ENCODE measurements around the gene ADRA1B. TPM values are rescaled to one million over a fixed set of nuclear protein-coding genes. Genes with fewer than 3 reads are reported as not detected.

The ADRA1B gene
- total RNA-seq, 2 donors from 2014 or later = 0.60 to 0.68 TPM

DNA sequence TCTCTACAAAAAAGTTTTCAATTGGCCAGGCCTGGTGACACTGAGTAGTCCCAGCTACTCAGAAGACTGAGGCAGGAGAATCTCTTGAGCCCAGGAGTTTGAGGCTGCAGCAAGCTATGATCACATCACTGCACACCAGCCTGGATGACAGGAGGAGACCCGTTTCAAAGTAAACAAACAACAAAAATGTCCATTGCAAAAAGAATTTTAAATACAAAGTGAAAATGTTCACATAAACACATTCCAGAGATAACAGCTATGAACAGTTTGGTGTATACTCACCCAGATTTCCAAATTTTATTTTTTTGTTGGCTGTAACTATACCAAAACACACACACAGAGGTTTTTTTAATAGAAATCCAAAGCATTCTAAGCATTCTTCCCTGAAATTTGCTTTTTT, 39.8 kb downstream of the ADRA1B start:
- no peak overlapping the region for H3K27ac Mint-ChIP-seq
- DNase-seq = peak; percentile 5
- whole genome bisulfite sequencing, 2 experiments (ENCODE audit: insufficient coverage in 1 of 2, insufficient read length in 1 of 2) = 73 to 100% methylated on average over 1 of the region's 1 CpG
- H3K9me3 Mint-ChIP-seq = no peaks in the 10 kb centered on the region
- peaks cover 19% of the 10 kb centered on the region for H3K27me3 Mint-ChIP-seq (ENCODE audit: insufficient read depth)
- no peaks in the 10 kb centered on the region for H3K36me3 Mint-ChIP-seq (ENCODE audit: low read depth)
- no peak overlapping the region for H3K4me3 Mint-ChIP-seq
- Histone ChIP-seq H3K9ac (ENCODE audit: extremely low read depth, low read length, poor library complexity, severe bottlenecking) (no peak overlapping the region), H3K27ac (ENCODE audit: low read depth, low read length) (no peak overlapping the region), H3K27me3 (ENCODE audit: control insufficient read depth, insufficient read depth, low read length, poor library complexity, severe bottlenecking) (peaks cover 25% of the 10 kb centered on the region), H3K9me3 (ENCODE audit: control insufficient read depth, low read length) (no peaks in the 10 kb centered on the region), H3K4me3 (ENCODE audit: low read length) (no peak overlapping the region), H3K4me1 (ENCODE audit: control insufficient read depth, insufficient read depth, low read length) (no peaks in the 10 kb centered on the region), H3K36me3 (ENCODE audit: control insufficient read depth, insufficient read depth, low read length) (no peaks in the 10 kb centered on the region)
- H3K4me1 Mint-ChIP-seq = peaks cover 10% of the 10 kb centered on the region
- TF ChIP-seq, protein P1, sequence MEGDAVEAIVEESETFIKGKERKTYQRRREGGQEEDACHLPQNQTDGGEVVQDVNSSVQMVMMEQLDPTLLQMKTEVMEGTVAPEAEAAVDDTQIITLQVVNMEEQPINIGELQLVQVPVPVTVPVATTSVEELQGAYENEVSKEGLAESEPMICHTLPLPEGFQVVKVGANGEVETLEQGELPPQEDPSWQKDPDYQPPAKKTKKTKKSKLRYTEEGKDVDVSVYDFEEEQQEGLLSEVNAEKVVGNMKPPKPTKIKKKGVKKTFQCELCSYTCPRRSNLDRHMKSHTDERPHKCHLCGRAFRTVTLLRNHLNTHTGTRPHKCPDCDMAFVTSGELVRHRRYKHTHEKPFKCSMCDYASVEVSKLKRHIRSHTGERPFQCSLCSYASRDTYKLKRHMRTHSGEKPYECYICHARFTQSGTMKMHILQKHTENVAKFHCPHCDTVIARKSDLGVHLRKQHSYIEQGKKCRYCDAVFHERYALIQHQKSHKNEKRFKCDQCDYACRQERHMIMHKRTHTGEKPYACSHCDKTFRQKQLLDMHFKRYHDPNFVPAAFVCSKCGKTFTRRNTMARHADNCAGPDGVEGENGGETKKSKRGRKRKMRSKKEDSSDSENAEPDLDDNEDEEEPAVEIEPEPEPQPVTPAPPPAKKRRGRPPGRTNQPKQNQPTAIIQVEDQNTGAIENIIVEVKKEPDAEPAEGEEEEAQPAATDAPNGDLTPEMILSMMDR (conservative IDR thresholded peaks at IDR 0.05) = no peak

- no peaks in the 10 kb centered on the region for H3K4me1 ChIP-seq (ENCODE audit: control insufficient read depth, insufficient read depth, low read length)
- no peak overlapping the region for H3K27ac Mint-ChIP-seq
- peaks cover 6% of the 10 kb centered on the region for H3K27me3 Mint-ChIP-seq (ENCODE audit: insufficient read depth)
- no peaks in the 10 kb centered on the region for H3K4me1 Mint-ChIP-seq
- TF ChIP-seq, protein P1 (conservative IDR thresholded peaks at IDR 0.05) = no peak
- H3K36me3 ChIP-seq (ENCODE audit: control insufficient read depth, insufficient read depth, low read length) = no peaks in the 10 kb centered on the region
- no peak overlapping the region for H3K27ac ChIP-seq (ENCODE audit: low read depth, low read length)
- no peak overlapping the region for H3K4me3 Mint-ChIP-seq
- no peaks in the 10 kb centered on the region for H3K9me3 Mint-ChIP-seq
- H3K4me3 ChIP-seq (ENCODE audit: low read length) = no peak overlapping the region
- WGBS, 2 experiments (ENCODE audit: insufficient coverage in 1 of 2, insufficient read length in 1 of 2) = 92 to 95% methylated on average over 8 of the region's 8 CpGs
- no peak for DNase-seq
- H3K36me3 Mint-ChIP-seq (ENCODE audit: low read depth) = no peaks in the 10 kb centered on the region
- H3K9ac ChIP-seq (ENCODE audit: extremely low read depth, low read length, poor library complexity, severe bottlenecking) = no peak overlapping the region
- no peaks in the 10 kb centered on the region for H3K9me3 ChIP-seq (ENCODE audit: control insufficient read depth, low read length)
- H3K27me3 ChIP-seq (ENCODE audit: control insufficient read depth, insufficient read depth, low read length, poor library complexity, severe bottlenecking) = peaks cover 4% of the 10 kb centered on the region
Observed at GRCh38 chr5:159961176-159962160, 45.2 kb downstream of the ADRA1B start.

- peaks cover 11% of the 10 kb centered on the region for H3K27me3 Mint-ChIP-seq (ENCODE audit: insufficient read depth)
- H3K4me3 Mint-ChIP-seq = no peak overlapping the region
- Histone ChIP-seq H3K9me3 (ENCODE audit: control insufficient read depth, low read length) (no peaks in the 10 kb centered on the region), H3K9ac (ENCODE audit: extremely low read depth, low read length, poor library complexity, severe bottlenecking) (no peak overlapping the region), H3K4me3 (ENCODE audit: low read length) (no peak overlapping the region), H3K27ac (ENCODE audit: low read depth, low read length) (no peak overlapping the region), H3K4me1 (ENCODE audit: control insufficient read depth, insufficient read depth, low read length) (no peaks in the 10 kb centered on the region), H3K36me3 (ENCODE audit: control insufficient read depth, insufficient read depth, low read length) (no peaks in the 10 kb centered on the region), H3K27me3 (ENCODE audit: control insufficient read depth, insufficient read depth, low read length, poor library complexity, severe bottlenecking) (peaks cover 8% of the 10 kb centered on the region)
- H3K27ac Mint-ChIP-seq = no peak overlapping the region
- H3K4me1 Mint-ChIP-seq = no peaks in the 10 kb centered on the region
- TF ChIP-seq, protein P1 (conservative IDR thresholded peaks at IDR 0.05) = no peak
- WGBS, 2 experiments (ENCODE audit: insufficient coverage in 1 of 2, insufficient read length in 1 of 2) = 90 to 91% methylated on average over 4 of the region's 4 CpGs
- no peaks in the 10 kb centered on the region for H3K9me3 Mint-ChIP-seq
- no peaks in the 10 kb centered on the region for H3K36me3 Mint-ChIP-seq (ENCODE audit: low read depth)
- no peak for DNase-seq
Observed at GRCh38 chr5:159962214-159962613, 45.9 kb downstream of the ADRA1B start.
